GM18511 (cell line): Measurements from ENCODE around the gene DPF1.
"Not testable (repeated sequence)": the region's sequence is repeated elsewhere in the genome, so short reads cannot be mapped to it uniquely, and the experiment has no call there.

ENCODE experiments used
- ATAC-seq: cut with Tn5 transposase; IDR thresholded peaks from one replicate; pipeline ENCODE4 v1.9.1; 2021; ENCODE audit warnings: mild to moderate bottlenecking, moderate library complexity; ENCODE audit not compliant: unreplicated experiment

Gene DPF1

GRCh38 chr19:38224014-38224862 lies at the start of gene DPF1:
Gene DPF1 (minus strand): TSS chr19:38224222. CDS start chr19:38224142, 80 bp downstream.
- peak; percentile 81 for ATAC-seq

DNA sequence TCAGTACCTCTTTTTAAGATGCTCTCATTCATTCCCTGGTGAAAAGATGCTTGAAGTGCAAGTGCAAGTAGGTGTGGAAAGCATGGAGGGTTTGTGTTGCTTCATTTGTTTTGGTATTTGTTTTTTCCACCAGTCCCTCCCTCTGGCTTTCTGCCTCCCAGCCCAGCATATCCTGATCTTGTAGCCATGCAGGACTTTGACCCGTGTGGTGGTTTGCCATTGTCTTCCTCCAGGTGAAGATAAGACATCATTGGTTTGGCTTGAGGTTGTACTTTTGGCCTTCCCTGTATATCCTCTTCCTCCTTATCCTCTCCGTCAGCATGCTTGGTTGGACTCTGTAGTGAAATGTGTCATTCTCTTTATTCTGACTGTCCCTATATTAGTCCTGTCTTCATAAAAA lies 49.5 kb upstream of the DPF1 start:
- ATAC-seq = no peak

DNA sequence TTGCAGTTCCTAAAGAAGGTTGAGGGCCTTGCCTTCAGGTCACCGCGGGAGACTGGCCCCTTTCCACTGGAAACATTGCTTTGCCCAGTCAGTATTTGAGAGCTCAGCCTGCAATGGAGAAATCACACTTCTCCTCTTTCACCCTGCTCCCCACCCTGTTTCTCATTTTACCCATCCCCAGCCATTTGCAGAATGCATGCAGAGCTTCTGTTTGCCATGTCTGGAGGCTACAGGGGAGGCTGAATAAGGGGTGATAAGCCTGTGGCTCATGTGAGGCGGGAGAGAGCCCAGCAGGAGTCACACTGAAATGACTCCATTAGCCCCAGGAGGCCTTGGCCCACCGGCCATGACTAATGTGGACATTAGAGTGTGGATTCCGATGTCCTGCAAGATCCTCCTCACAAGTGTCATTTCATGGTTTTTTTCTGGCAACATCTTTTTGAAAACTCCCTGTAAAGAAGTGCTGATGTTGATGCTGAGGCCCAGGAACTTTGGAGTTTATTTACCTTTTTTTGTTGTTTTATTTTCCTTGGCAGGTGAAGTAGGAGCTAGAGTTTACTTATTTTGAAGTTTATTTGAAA lies 46.7 kb upstream of the DPF1 start:
- no peak for ATAC-seq

GRCh38 chr19:38268539-38268938 lies 44.5 kb upstream of the DPF1 start:
- no peak for ATAC-seq

DNA sequence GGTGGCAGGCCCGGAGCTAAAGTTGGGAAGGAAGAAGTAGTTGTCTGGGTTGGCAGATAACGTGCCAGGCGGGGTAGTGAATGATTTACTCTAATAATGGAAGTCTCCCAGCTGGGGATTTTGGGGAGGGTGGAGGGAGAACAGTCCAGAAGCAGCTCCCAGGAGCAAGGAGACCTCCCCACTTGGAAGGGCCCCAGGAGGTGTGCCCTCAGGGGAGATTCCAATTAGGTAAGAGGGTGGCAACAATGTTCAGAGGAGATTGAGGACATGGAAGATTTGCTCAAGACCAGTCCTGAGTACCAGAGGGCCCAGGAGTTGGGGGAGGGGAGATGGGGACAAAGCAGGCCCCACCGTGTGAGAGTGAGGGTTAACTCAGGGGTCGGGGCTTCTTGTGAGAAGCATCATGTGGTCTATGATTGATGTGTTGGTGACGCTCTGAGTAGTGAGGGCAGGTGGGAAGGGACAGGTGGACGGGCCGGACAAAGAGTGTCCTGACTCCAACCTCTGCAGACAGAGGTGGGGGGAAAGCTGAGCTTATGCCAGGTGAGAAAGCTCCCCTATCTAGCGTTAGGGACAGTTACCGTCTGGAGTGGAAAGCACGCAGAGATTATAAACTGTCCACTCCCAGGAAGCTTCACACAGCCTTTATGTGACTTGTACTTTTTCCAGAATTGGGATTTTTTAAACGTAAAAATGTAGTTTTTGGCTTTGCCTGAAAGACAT lies 43.9 kb upstream of the DPF1 start:
- no peak for ATAC-seq

- no peak for ATAC-seq
These were observed 43.1 kb upstream of the DPF1 start for GRCh38 chr19:38266981-38267597.

DNA sequence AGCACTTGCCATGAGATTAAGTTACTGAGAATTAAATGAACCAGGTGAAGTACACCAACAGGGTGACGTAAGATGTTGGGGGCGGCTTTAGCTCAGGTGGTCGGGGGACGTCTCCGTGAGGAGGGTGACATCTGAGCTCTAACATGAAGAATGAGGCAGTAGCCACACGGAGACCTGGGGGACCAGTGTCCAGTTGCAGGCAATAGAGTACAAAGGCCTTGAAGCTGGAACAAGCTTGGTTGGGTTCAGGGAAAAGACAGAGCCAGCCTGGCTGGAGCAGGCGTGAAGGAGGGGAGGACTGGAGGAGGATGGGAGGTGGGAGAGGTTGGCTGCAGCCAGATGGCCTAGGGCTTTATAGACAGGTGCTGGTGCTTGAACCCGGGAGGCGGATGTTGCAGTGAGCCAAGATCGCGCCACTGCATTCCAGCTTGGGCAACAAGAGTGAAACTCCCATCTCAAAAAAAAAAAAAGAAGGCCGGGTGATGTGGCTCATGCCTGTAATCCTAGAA lies 42.0 kb upstream of the DPF1 start:
- ATAC-seq = no peak

GRCh38 chr19:38265213-38265861 lies 41.3 kb upstream of the DPF1 start:
- no peak for ATAC-seq

GRCh38 chr19:38264486-38265212 lies 40.6 kb upstream of the DPF1 start, which contains the start of gene SPINT2:
Gene SPINT2 (plus strand): TSS chr19:38264573. CDS start chr19:38264893, 320 bp downstream.
- peak; percentile 36 for ATAC-seq

DNA sequence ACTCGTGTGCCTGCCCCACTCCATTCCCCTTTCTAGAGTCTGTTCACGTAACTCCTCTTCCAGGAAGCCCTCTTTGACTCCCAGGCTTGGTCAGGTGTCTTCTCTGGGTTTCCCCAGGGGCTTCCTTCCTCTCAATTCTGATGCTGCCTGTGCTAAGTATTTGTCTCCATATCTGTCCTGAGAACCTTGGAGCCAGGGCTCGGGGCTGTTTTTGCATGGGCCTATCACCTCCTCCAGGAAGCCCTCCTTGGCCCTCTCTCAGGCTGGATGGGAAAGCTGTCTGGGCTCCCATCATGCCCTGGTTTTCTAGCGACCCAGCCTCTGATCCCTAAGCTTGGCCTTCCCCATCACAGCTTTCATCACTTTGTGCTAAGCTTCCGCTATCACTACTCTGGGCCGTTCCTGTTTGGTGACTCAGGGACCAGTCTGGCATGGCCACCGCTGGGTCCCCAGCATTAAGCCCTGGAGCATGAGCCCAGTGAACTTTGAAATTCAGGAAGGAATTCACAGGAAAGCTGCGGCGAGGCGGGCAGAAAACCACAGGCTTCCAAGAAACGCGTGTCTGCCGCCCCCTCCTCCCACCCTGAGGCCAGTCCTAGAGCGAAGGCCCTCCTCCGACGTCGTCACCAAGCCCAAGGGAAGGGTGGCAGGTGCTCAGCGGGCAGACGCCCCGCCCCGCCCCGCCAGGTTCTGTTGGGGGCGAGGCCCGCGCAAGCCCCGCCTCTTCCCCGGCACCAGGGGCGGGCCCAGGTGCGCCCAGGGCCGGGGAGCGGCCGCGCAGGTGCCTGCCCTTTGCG lies 39.9 kb upstream of the DPF1 start:
- ATAC-seq = peak; percentile 61

- ATAC-seq = no peak
These were observed 38.7 kb upstream of the DPF1 start for GRCh38 chr19:38262585-38263268.

DNA sequence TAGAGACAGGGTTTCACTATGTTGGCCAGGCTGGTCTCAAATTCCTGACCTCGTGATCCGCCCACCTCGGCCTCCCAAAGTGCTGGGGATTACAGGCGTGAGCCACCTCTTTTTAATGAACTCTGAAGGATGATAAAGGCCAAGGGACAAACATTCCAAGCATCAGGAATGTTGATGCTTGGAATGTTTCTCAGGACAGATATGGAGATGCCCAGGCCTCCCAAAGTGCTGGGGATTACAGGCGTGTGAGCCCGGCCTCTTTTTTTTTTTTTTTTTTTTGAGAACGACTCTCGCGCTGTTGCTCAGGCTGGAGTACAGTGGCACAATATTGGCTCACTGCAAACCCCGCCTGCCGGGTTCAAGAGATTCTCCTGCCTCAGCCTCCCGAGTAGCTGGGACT lies 37.9 kb upstream of the DPF1 start:
- not testable (repeated sequence) for ATAC-seq

DNA sequence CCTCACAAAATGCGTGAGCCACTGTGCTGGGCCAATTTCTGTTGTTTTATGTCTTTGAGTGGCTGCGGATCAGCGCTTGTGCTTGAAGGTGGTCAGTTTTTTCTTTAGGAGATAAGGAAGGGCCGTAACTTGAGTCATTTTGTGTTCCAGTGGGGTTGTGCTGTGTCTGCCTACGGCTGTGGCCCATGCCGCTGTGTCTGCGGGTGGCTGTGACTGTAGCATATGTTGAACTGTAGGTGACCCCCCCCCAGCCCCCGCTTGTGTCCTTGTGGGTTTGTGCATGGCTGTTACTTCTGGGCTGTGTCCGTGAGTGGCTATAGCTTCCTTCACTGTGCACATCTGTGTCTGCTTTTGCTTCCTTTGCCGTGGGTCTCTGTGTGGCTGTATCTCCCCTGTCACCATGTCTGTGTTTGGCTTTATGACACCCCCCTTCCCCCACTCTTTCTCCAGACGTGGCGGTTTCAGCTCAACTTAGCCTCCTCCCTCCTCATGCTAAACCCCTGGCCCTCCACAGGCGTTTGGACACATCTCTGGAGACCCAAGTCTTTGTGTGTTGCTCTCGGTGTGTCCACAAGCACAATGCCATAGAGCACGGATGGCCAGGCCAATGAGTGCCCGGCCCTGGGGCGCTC lies 31.5 kb upstream of the DPF1 start:
- no peak for ATAC-seq

GRCh38 chr19:38253788-38254187 lies 29.8 kb upstream of the DPF1 start:
- no peak for ATAC-seq

GRCh38 chr19:38252941-38253691 lies 29.1 kb upstream of the DPF1 start:
- no peak for ATAC-seq

DNA sequence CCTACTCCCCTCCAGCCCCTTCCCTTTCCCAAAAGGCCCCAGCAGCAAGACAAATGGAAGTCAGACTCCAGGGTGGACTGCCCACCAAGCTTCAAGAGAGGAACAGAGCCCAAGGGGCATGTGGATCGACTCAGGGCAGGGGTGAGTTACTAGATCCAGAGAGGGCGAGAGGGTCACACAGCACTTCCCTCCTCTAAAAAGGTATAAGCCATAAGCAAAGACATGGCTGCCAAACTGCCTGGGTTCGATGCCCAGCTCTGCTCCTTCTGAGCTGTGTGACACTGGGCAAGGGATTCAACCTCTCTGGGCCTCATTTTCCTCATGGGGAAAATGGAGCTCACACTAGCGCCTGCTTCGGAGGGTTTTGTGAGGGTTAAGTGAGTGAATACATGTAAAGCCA lies 28.4 kb upstream of the DPF1 start:
- no peak for ATAC-seq

- ATAC-seq = no peak
These were observed 27.6 kb upstream of the DPF1 start for GRCh38 chr19:38251564-38252051.
